HEK293 (cell line): ENCODE results near the gene GRK5.
"Not testable (repeated sequence)": the region's sequence is repeated elsewhere in the genome, so short reads cannot be mapped to it uniquely, and the experiment has no call there.

ENCODE experiments used
- CTCF ChIA-PET: fragments of 350-600 bp; formaldehyde crosslinking; extraction: SDS; loops from one replicate; lab custom pipeline; 2021; ENCODE audit warnings: antibody characterized with exemption; lab: Yijun Ruan, JAX
- POLR2A ChIA-PET: fragments of 300-600 bp; formaldehyde crosslinking; extraction: SDS; loops from one replicate; lab custom pipeline; 2020; ENCODE audit warnings: antibody characterized with exemption, inconsistent platforms; lab: Yijun Ruan, JAX
- H3K27ac ChIP-seq: fragments of 200-500 bp; sonication (Bioruptor generic); 2 replicates; pipeline ENCODE4 v1.5.1; 2014; ENCODE audit warnings: low read depth, low read length, control low read depth, inconsistent platforms; ENCODE audit errors: extremely low read depth
- H3K36me3 ChIP-seq, 2 experiments: fragments of 200-500 bp in 1 of 2; sonication (Bioruptor generic) in 1 of 2; 1 replicate in 1 of 2; 2 replicates in 1 of 2; pipeline ENCODE4 v1.5.1; 2014 to 2017; ENCODE audit warnings: inconsistent platforms in 2 of 2, low read length in 2 of 2; ENCODE audit not compliant: control insufficient read depth in 2 of 2, insufficient read depth in 1 of 2
- H3K4me1 ChIP-seq: fragments of 200-500 bp; sonication (Bioruptor generic); 2 replicates; pipeline ENCODE4 v1.5.1; 2014; ENCODE audit warnings: mild to moderate bottlenecking, low read length, inconsistent platforms; ENCODE audit not compliant: control insufficient read depth, insufficient read depth
- H3K4me3 ChIP-seq: 2 replicates; pipeline ENCODE4 v1.5.1; 2011; ENCODE audit warnings: low read depth, mild to moderate bottlenecking, control low read depth, low read length, moderate library complexity
- H3K9me3 ChIP-seq: fragments of 200-500 bp; sonication (Bioruptor generic); 2 replicates; pipeline ENCODE4 v1.5.1; 2014; ENCODE audit warnings: low read depth, low read length, inconsistent platforms; ENCODE audit not compliant: control insufficient read depth, insufficient read depth
- EGR2 ChIP-seq: fragments of 450-650 bp; formaldehyde crosslinking; IDR thresholded peaks from 2 replicates; pipeline ENCODE4 v1.5.1; 2016; ENCODE audit warnings: low read depth, missing biosample characterization, missing genetic modification characterization
- GLIS2 ChIP-seq: fragments of 450-650 bp; formaldehyde crosslinking; IDR thresholded peaks from 2 replicates; pipeline ENCODE4 v1.5.1; 2016; ENCODE audit warnings: missing biosample characterization, missing genetic modification characterization
- HOXC10 ChIP-seq: sonication (generic); formaldehyde crosslinking; IDR thresholded peaks from 2 replicates; pipeline ENCODE4 v1.8.1; 2023; ENCODE audit warnings: mild to moderate bottlenecking, missing genetic modification reagents
- IKZF3 ChIP-seq: fragments of 450-650 bp; IDR thresholded peaks from 2 replicates; pipeline ENCODE4 v1.5.0; 2018; ENCODE audit warnings: missing biosample characterization, mild to moderate bottlenecking, missing genetic modification characterization, moderate library complexity
- KLF10 ChIP-seq: fragments of 450-650 bp; IDR thresholded peaks from 2 replicates; pipeline ENCODE4 v1.5.1; 2018; ENCODE audit warnings: missing biosample characterization, mild to moderate bottlenecking, missing genetic modification characterization
- KLF7 ChIP-seq: fragments of 450-650 bp; formaldehyde crosslinking; IDR thresholded peaks from 2 replicates; pipeline ENCODE4 v1.5.1; 2016; ENCODE audit warnings: missing biosample characterization, missing genetic modification characterization, borderline replicate concordance
- SETDB1 ChIP-seq: IDR thresholded peaks from one replicate; pipeline ENCODE4 v1.6.1; 2017; ENCODE audit warnings: mild to moderate bottlenecking, low read length, moderate library complexity, mixed read lengths; ENCODE audit not compliant: insufficient read length
- SP2 ChIP-seq: fragments of 450-650 bp; formaldehyde crosslinking; IDR thresholded peaks from 2 replicates; pipeline ENCODE4 v1.5.1; 2016; ENCODE audit warnings: missing biosample characterization, missing genetic modification characterization
- ZBTB48 ChIP-seq: fragments of 450-650 bp; formaldehyde crosslinking; IDR thresholded peaks from 2 replicates; pipeline ENCODE4 v1.5.1; 2016; ENCODE audit warnings: missing biosample characterization, missing genetic modification characterization
- ZFHX2 ChIP-seq: fragments of 450-650 bp; formaldehyde crosslinking; conservative IDR thresholded peaks from 2 replicates; pipeline ENCODE4 v1.5.1; 2016; ENCODE audit warnings: missing biosample characterization, missing genetic modification characterization
- ZFP37 ChIP-seq: fragments of 450-650 bp; formaldehyde crosslinking; IDR thresholded peaks from 2 replicates; pipeline ENCODE4 v1.5.1; 2016; ENCODE audit warnings: missing biosample characterization, missing genetic modification characterization
- ZFP69B ChIP-seq: fragments of 450-650 bp; formaldehyde crosslinking; IDR thresholded peaks from 2 replicates; pipeline ENCODE4 v1.5.1; 2016; ENCODE audit warnings: missing biosample characterization, missing genetic modification characterization
- ZNF155 ChIP-seq: fragments of 450-650 bp; formaldehyde crosslinking; IDR thresholded peaks from 2 replicates; pipeline ENCODE4 v1.5.1; 2016; ENCODE audit warnings: missing biosample characterization, missing genetic modification characterization
- ZNF157 ChIP-seq: fragments of 450-650 bp; formaldehyde crosslinking; IDR thresholded peaks from 2 replicates; pipeline ENCODE4 v1.5.1; 2016; ENCODE audit warnings: missing biosample characterization, missing genetic modification characterization
- ZNF184 ChIP-seq: fragments of 450-650 bp; IDR thresholded peaks from 2 replicates; pipeline ENCODE4 v1.5.1; 2018; ENCODE audit warnings: missing biosample characterization, mild to moderate bottlenecking, missing genetic modification characterization
- ZNF211 ChIP-seq: fragments of 450-650 bp; formaldehyde crosslinking; IDR thresholded peaks from 2 replicates; pipeline ENCODE4 v1.5.1; 2016; ENCODE audit warnings: low read depth, missing biosample characterization, missing genetic modification characterization
- ZNF223 ChIP-seq: fragments of 450-650 bp; formaldehyde crosslinking; IDR thresholded peaks from 2 replicates; pipeline ENCODE4 v1.5.1; 2016; ENCODE audit warnings: missing biosample characterization, missing genetic modification characterization
- ZNF266 ChIP-seq: fragments of 450-650 bp; formaldehyde crosslinking; IDR thresholded peaks from 2 replicates; pipeline ENCODE4 v1.5.1; 2016; ENCODE audit warnings: missing biosample characterization, missing genetic modification characterization, low read depth
- ZNF335 ChIP-seq: fragments of 450-650 bp; formaldehyde crosslinking; conservative IDR thresholded peaks from 2 replicates; pipeline ENCODE4 v1.5.1; 2016; ENCODE audit warnings: missing biosample characterization, missing genetic modification characterization
- ZNF391 ChIP-seq: fragments of 450-650 bp; formaldehyde crosslinking; IDR thresholded peaks from 2 replicates; pipeline ENCODE4 v1.5.1; 2016; ENCODE audit warnings: low read depth, missing biosample characterization, missing genetic modification characterization, borderline replicate concordance
- ZNF433 ChIP-seq: fragments of 450-650 bp; formaldehyde crosslinking; IDR thresholded peaks from 2 replicates; pipeline ENCODE4 v1.5.1; 2016; ENCODE audit warnings: missing biosample characterization, missing genetic modification characterization, low read depth
- ZNF48 ChIP-seq: fragments of 450-650 bp; formaldehyde crosslinking; IDR thresholded peaks from 2 replicates; pipeline ENCODE4 v1.5.1; 2016; ENCODE audit warnings: missing biosample characterization, missing genetic modification characterization
- ZNF585B ChIP-seq: fragments of 450-650 bp; formaldehyde crosslinking; IDR thresholded peaks from 2 replicates; pipeline ENCODE4 v1.5.1; 2016; ENCODE audit warnings: missing biosample characterization, missing genetic modification characterization
- ZNF624 ChIP-seq: fragments of 450-650 bp; formaldehyde crosslinking; IDR thresholded peaks from 2 replicates; pipeline ENCODE4 v1.5.1; 2017; ENCODE audit warnings: missing biosample characterization, missing genetic modification characterization
- ZNF654 ChIP-seq: fragments of 450-650 bp; formaldehyde crosslinking; IDR thresholded peaks from 2 replicates; pipeline ENCODE4 v1.5.1; 2016; ENCODE audit warnings: low read depth, missing biosample characterization, missing genetic modification characterization
- ZNF664 ChIP-seq: fragments of 450-650 bp; formaldehyde crosslinking; IDR thresholded peaks from 2 replicates; pipeline ENCODE4 v1.5.1; 2016; ENCODE audit warnings: missing biosample characterization, missing genetic modification characterization
- ZNF837 ChIP-seq: fragments of 450-650 bp; formaldehyde crosslinking; IDR thresholded peaks from 2 replicates; pipeline ENCODE4 v1.5.1; 2016; ENCODE audit warnings: missing biosample characterization, missing genetic modification characterization
- TF ChIP-seq, protein P1 (sequence below): fragments of 450-650 bp; formaldehyde crosslinking; IDR thresholded peaks from 2 replicates; pipeline ENCODE4 v1.5.0; 2017; ENCODE audit warnings: missing biosample characterization, missing genetic modification characterization, borderline replicate concordance
- TF ChIP-seq, protein P2 (sequence below): fragments of 450-650 bp; formaldehyde crosslinking; IDR thresholded peaks from 2 replicates; pipeline ENCODE4 v1.5.1; 2016; ENCODE audit warnings: missing biosample characterization, missing genetic modification characterization
- TF ChIP-seq, protein P3 (sequence below): fragments of 450-650 bp; formaldehyde crosslinking; IDR thresholded peaks from 2 replicates; pipeline ENCODE4 v1.5.1; 2017; ENCODE audit warnings: missing biosample characterization, missing genetic modification characterization

Gene GRK5

DNA sequence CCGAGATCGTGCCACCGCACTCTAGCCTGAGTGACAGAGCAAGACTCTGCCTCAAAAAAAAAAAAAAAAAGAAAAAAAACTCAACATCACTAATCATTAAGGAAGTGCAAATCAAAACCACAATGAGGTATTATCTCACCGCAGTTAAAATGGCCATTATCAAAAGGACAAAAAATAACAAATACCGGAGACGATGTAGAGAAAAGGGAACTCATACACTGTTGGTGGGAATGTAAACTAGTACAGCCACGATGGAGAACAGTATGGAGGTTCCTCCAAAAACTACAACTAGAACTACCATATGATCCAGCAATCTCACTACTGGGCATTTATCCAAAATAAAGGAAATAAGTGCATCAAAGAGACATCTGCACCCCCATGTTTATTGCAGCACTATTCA lies 24.3 kb downstream of the GRK5 start:
- Histone ChIP-seq H3K4me1 (0 out of 2 replicates have a peak, but pooled peaks cover 5% of the 10 kb centered on the region), H3K9me3 (no peaks in the 10 kb centered on the region), H3K36me3 (no peaks in the 10 kb centered on the region), H3K4me3 (no peak overlapping the region), H3K27ac (no peak overlapping the region)
- ChIA-PET CTCF (no interaction called here), POLR2A (no interaction called here)
- TF ChIP-seq ZNF433 (tag by site-specific recombination) (no peak), ZFP37 (tag by site-specific recombination) (no peak), KLF10 (tag by site-specific recombination) (no peak), ZNF223 (tag by site-specific recombination) (no peak), ZFP69B (no peak), ZNF157 (tag by site-specific recombination) (no peak), ZNF391 (tag by site-specific recombination) (no peak), IKZF3 (tag by site-specific recombination) (no peak), HOXC10 (CRISPR knock-in tag) (no peak), ZNF664 (tag by site-specific recombination) (no peak), ZBTB48 (tag by site-specific recombination) (no peak), ZNF624 (tag by site-specific recombination) (no peak), ZNF585B (no peak)
- TF ChIP-seq, protein P1, sequence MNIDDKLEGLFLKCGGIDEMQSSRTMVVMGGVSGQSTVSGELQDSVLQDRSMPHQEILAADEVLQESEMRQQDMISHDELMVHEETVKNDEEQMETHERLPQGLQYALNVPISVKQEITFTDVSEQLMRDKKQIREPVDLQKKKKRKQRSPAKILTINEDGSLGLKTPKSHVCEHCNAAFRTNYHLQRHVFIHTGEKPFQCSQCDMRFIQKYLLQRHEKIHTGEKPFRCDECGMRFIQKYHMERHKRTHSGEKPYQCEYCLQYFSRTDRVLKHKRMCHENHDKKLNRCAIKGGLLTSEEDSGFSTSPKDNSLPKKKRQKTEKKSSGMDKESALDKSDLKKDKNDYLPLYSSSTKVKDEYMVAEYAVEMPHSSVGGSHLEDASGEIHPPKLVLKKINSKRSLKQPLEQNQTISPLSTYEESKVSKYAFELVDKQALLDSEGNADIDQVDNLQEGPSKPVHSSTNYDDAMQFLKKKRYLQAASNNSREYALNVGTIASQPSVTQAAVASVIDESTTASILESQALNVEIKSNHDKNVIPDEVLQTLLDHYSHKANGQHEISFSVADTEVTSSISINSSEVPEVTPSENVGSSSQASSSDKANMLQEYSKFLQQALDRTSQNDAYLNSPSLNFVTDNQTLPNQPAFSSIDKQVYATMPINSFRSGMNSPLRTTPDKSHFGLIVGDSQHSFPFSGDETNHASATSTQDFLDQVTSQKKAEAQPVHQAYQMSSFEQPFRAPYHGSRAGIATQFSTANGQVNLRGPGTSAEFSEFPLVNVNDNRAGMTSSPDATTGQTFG (tag by site-specific recombination): no peak
- TF ChIP-seq, protein P2, sequence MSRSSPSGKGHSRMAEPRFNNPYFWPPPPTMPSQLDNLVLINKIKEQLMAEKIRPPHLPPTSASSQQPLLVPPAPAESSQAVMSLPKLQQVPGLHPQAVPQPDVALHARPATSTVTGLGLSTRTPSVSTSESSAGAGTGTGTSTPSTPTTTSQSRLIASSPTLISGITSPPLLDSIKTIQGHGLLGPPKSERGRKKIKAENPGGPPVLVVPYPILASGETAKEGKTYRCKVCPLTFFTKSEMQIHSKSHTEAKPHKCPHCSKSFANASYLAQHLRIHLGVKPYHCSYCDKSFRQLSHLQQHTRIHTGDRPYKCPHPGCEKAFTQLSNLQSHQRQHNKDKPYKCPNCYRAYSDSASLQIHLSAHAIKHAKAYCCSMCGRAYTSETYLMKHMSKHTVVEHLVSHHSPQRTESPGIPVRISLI (tag by site-specific recombination): no peak

DNA sequence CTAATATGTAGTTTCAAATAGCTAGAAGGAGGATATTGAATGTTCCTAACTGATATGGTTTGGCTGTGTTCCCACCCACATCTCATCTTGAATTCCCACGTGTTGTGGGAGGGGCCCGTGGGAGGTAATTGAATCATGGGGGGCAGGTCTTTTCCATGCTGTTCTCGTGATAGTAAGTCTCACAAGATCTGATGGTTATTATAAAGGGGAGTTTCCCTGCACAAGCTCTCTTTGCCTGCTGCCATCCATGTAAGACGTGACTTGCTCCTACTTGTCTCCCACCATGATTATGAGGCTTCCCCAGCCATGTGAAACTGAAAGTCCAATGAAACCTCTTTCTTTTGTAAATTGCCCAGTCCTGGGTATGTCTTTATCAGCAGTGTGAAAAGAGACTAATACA lies 25.1 kb downstream of the GRK5 start:
- CTCF ChIA-PET: interaction anchor here (0.6 kb wide), 1 partner anchor 22 kb away, joined by 4 read pairs; no protein-coding TSS in a partner anchor
- H3K9me3 ChIP-seq, POLR2A ChIA-PET, H3K36me3 ChIP-seq, H3K4me1 ChIP-seq, H3K4me3 ChIP-seq, H3K27ac ChIP-seq: not testable (repeated sequence)
- TF ChIP-seq ZFHX2 (tag by site-specific recombination) (peak; percentile 80), EGR2 (peak; percentile 85), SETDB1 (peak; percentile 65)

DNA sequence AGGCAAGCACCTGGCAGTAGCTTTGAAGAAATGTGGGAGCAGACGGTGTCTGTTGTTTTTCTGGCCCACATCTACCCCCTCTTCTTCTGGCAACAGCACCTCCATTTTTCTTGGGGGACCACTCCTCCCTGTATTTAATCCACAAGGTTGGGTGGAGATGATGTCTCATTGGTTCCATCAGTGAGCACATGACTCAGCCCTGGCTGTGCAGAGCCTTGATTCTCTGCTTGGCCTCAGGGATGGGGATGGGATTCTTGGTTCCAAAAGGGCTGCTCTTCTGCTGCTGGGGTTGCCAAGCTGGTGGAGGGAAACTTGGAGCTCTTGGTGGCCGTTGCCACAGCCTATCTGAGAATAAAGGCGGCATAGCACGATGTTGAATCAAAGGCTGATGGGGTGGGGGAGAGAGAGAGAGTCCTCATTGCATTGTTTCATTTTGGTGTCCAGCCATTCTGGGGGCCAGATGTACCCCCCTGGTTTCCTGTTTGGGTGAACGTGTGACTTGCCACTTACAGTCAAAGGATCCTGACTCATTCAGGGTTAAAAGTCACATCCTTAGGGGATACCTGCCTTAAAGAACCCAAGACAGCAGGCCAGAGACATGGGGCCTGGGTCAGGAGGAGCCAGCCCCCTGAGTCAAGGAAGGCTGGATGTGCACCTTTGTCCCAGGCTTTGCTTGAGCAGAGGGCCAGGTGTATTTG lies 25.9 kb downstream of the GRK5 start:
- TF ChIP-seq GLIS2 (tag by site-specific recombination) (no peak), ZNF155 (tag by site-specific recombination) (no peak), KLF7 (tag by site-specific recombination) (no peak), ZNF266 (tag by site-specific recombination) (no peak), SP2 (tag by site-specific recombination) (no peak), ZNF335 (tag by site-specific recombination) (no peak), ZNF654 (no peak), ZNF837 (no peak), ZNF211 (tag by site-specific recombination) (no peak), ZNF48 (tag by site-specific recombination) (no peak), ZNF184 (tag by site-specific recombination) (no peak)
- TF ChIP-seq, protein P3, sequence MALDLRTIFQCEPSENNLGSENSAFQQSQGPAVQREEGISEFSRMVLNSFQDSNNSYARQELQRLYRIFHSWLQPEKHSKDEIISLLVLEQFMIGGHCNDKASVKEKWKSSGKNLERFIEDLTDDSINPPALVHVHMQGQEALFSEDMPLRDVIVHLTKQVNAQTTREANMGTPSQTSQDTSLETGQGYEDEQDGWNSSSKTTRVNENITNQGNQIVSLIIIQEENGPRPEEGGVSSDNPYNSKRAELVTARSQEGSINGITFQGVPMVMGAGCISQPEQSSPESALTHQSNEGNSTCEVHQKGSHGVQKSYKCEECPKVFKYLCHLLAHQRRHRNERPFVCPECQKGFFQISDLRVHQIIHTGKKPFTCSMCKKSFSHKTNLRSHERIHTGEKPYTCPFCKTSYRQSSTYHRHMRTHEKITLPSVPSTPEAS (tag by site-specific recombination): no peak
- H3K27ac ChIP-seq: no peak overlapping the region
- POLR2A ChIA-PET: no interaction called here
- H3K4me3 ChIP-seq: no peak overlapping the region
- H3K9me3 ChIP-seq: no peaks in the 10 kb centered on the region
- H3K36me3 ChIP-seq: no peaks in the 10 kb centered on the region
- H3K4me1 ChIP-seq: 0 out of 2 replicates have a peak, but pooled peaks cover 5% of the 10 kb centered on the region
- CTCF ChIA-PET: interaction anchor here (0.6 to 0.7 kb wide), 2 partner anchors 23 kb away, joined by 3 to 4 read pairs; no protein-coding TSS in a partner anchor
